ENCODE measurements around the gene IFIH1.

DNA sequence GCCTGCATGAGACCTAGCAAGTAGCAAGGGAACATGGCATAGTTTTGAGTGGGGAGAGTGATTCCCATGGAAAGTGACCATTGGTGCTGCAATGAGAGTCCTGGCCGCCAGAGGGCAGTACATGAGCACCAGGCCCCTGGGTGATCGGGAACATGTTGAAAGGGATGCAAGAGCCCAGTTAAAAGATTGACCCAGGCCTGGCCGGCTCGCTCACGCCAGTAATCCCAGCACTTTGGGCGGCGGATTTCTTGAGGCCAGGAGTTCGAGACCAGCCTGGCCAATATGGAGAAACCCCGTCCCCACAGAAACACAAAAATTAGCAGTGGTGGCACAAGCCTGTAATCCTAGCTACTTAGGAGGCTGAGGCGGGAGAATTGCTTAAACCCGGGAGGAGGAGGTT, 97.4 kb downstream of the IFIH1 start:
- TF ChIP-seq CTCF (conservative IDR thresholded peaks at IDR 0.05; ENCODE audit: low read depth, low read length) (peak; percentile 89), EZH2 (IDR thresholded peaks at IDR 0.05; ENCODE audit: borderline replicate concordance, low read depth, low read length, poor library complexity, severe bottlenecking) (no peak)

Data from A673 (cell line).